GM12873 (cell line): ENCODE data around the gene ZBTB20.

ENCODE experiments used
- CTCF ChIP-seq: IDR thresholded peaks from 2 replicates; pipeline ENCODE4 v1.5.1; 2012; ENCODE audit warnings: low read depth, mild to moderate bottlenecking, moderate library complexity, low read length, control low read depth; ENCODE audit not compliant: insufficient read depth; ENCODE audit errors: missing control alignments

ZBTB20 gene

GRCh38 chr3:114450008-114450596, 697.0 kb downstream of the ZBTB20 start:
- no peak for TF ChIP-seq CTCF

- TF ChIP-seq CTCF: no peak
Observed at GRCh38 chr3:114449271-114450007, 697.6 kb downstream of the ZBTB20 start.

- no peak for TF ChIP-seq CTCF
Observed at GRCh38 chr3:114447950-114448479, 699.1 kb downstream of the ZBTB20 start.

- no peak for TF ChIP-seq CTCF
Observed at GRCh38 chr3:114447545-114447944, 699.5 kb downstream of the ZBTB20 start.

- no peak for TF ChIP-seq CTCF
Observed at GRCh38 chr3:114446600-114446999, 700.5 kb downstream of the ZBTB20 start.

- no peak for TF ChIP-seq CTCF
Observed at GRCh38 chr3:114445233-114445632, 701.9 kb downstream of the ZBTB20 start.

GRCh38 chr3:114444216-114444615, 702.9 kb downstream of the ZBTB20 start:
- TF ChIP-seq CTCF: no peak
